Nephron (organoid): Measurements from ENCODE around the gene ANKRD39.
A peak's percentile ranks its signal among the peaks of the same experiment; 100 is the strongest.

Experiments
- H3K27ac Mint-ChIP-seq, 3 experiments: 2 replicates each; pipeline ENCODE4 v1.8.0; 2020; ENCODE audit warnings: mixed read lengths in 3 of 3, mild to moderate bottlenecking in 2 of 3, moderate library complexity in 1 of 3
- H3K27me3 Mint-ChIP-seq: 2 replicates; pipeline ENCODE4 v1.8.0; 2021; ENCODE audit warnings: low read depth, mild to moderate bottlenecking, moderate library complexity, mixed read lengths
- H3K36me3 Mint-ChIP-seq: 2 replicates; pipeline ENCODE4 v1.8.0; 2020; ENCODE audit warnings: low read depth, mixed read lengths
- H3K4me1 Mint-ChIP-seq: 2 replicates; pipeline ENCODE4 v1.8.0; 2020; ENCODE audit warnings: mixed read lengths
- H3K4me3 Mint-ChIP-seq, 3 experiments: 2 replicates each; pipeline ENCODE4 v1.8.0; 2020; ENCODE audit warnings: mild to moderate bottlenecking in 3 of 3, mixed read lengths in 3 of 3, moderate library complexity in 2 of 3
- H3K9me3 Mint-ChIP-seq: 2 replicates; pipeline ENCODE4 v1.8.0; 2020; ENCODE audit warnings: mixed read lengths
- CTCF ChIP-seq, 3 experiments: fragments of 200-600 bp; sonication (generic); IDR thresholded peaks; one replicate each; pipeline ENCODE4 v1.5.0; 2021; ENCODE audit warnings: antibody characterized with exemption in 3 of 3; ENCODE audit not compliant: unreplicated experiment in 3 of 3

Gene ANKRD39

GRCh38 chr2:96878796-96879544 lies 21.2 kb upstream of the ANKRD39 start:
- Mint-ChIP-seq H3K27me3 (no peaks in the 10 kb centered on the region), H3K9me3 (no peaks in the 10 kb centered on the region), H3K36me3 (no peaks in the 10 kb centered on the region), H3K4me3 (no peak overlapping the region), H3K27ac (peak overlapping the region; percentile 27 to 85 (median 70)), H3K4me1 (peaks cover 59% of the 10 kb centered on the region)
- TF ChIP-seq CTCF (IDR thresholded peaks at IDR 0.05; ENCODE audit: unreplicated experiment in 3 of 3) = no peak

GRCh38 chr2:96878171-96878570 lies 20.4 kb upstream of the ANKRD39 start:
- Mint-ChIP-seq H3K9me3 (no peaks in the 10 kb centered on the region), H3K27me3 (no peaks in the 10 kb centered on the region)
- no peak for TF ChIP-seq CTCF (IDR thresholded peaks at IDR 0.05; ENCODE audit: unreplicated experiment in 3 of 3)

GRCh38 chr2:96877631-96878092 lies 19.8 kb upstream of the ANKRD39 start:
- Mint-ChIP-seq H3K27ac (peak overlapping the region in 2 of 3 experiments; percentile 70 to 85), H3K4me1 (peaks cover 65% of the 10 kb centered on the region), H3K9me3 (no peaks in the 10 kb centered on the region), H3K36me3 (no peaks in the 10 kb centered on the region), H3K27me3 (no peaks in the 10 kb centered on the region), H3K4me3 (no peak overlapping the region)
- no peak for TF ChIP-seq CTCF (IDR thresholded peaks at IDR 0.05; ENCODE audit: unreplicated experiment in 3 of 3)

More at GRCh38 chr2:96878171-96878570, 20.4 kb upstream of the ANKRD39 start:
- Mint-ChIP-seq H3K4me1 (peaks cover 61% of the 10 kb centered on the region), H3K27ac (peak overlapping the region; percentile 27 to 85 (median 70)), H3K36me3 (no peaks in the 10 kb centered on the region), H3K4me3 (no peak overlapping the region)

GRCh38 chr2:96877042-96877451 lies 19.2 kb upstream of the ANKRD39 start:
- no peak for TF ChIP-seq CTCF (IDR thresholded peaks at IDR 0.05; ENCODE audit: unreplicated experiment in 3 of 3)
- no peaks in the 10 kb centered on the region for H3K36me3 Mint-ChIP-seq
- H3K4me3 Mint-ChIP-seq = no peak overlapping the region
- H3K9me3 Mint-ChIP-seq = no peaks in the 10 kb centered on the region
- peaks cover 4% of the 10 kb centered on the region for H3K27me3 Mint-ChIP-seq
- peaks cover 60% of the 10 kb centered on the region for H3K4me1 Mint-ChIP-seq
- peak overlapping the region in 1 of 3 experiments; percentile 94 for H3K27ac Mint-ChIP-seq

GRCh38 chr2:96876269-96877041 lies 18.6 kb upstream of the ANKRD39 start:
- peaks cover 4% of the 10 kb centered on the region for H3K27me3 Mint-ChIP-seq
- H3K4me3 Mint-ChIP-seq = no peak overlapping the region
- no peaks in the 10 kb centered on the region for H3K9me3 Mint-ChIP-seq
- no peak for TF ChIP-seq CTCF (IDR thresholded peaks at IDR 0.05; ENCODE audit: unreplicated experiment in 3 of 3)
- peak overlapping the region; percentile 79 to 94 (median 80) for H3K27ac Mint-ChIP-seq
- no peaks in the 10 kb centered on the region for H3K36me3 Mint-ChIP-seq
- peaks cover 54% of the 10 kb centered on the region for H3K4me1 Mint-ChIP-seq
